ENCODE measurements around the gene ACTL8.

ACTL8 gene

GRCh38 chr1:17851056-17851455 lies 95.9 kb downstream of the ACTL8 start:
- DNase-seq: no peak

- no peak for DNase-seq
These were observed 97.2 kb downstream of the ACTL8 start for GRCh38 chr1:17852383-17852782.

- DNase-seq: no peak
These were observed 98.3 kb downstream of the ACTL8 start for GRCh38 chr1:17853241-17853935.

- DNase-seq: no peak
These were observed 101.5 kb downstream of the ACTL8 start for GRCh38 chr1:17856496-17857108.

GRCh38 chr1:17857109-17857499 lies 102.0 kb downstream of the ACTL8 start:
- no peak for DNase-seq

GRCh38 chr1:17857996-17858395 lies 102.9 kb downstream of the ACTL8 start:
- DNase-seq: no peak

- no peak for DNase-seq
These were observed 105.7 kb downstream of the ACTL8 start for GRCh38 chr1:17860812-17861211.

GRCh38 chr1:17861685-17862084 lies 106.6 kb downstream of the ACTL8 start:
- no peak for DNase-seq

GRCh38 chr1:17862121-17862520 lies 107.0 kb downstream of the ACTL8 start:
- no peak for DNase-seq

GRCh38 chr1:17865912-17866739 lies 111.0 kb downstream of the ACTL8 start:
- no peak for DNase-seq

GRCh38 chr1:17866740-17867029 lies 111.6 kb downstream of the ACTL8 start:
- no peak for DNase-seq

- DNase-seq: no peak
These were observed 112.3 kb downstream of the ACTL8 start for GRCh38 chr1:17867470-17867869.

GRCh38 chr1:17869815-17870214 lies 114.7 kb downstream of the ACTL8 start:
- DNase-seq: no peak

- DNase-seq: no peak
These were observed 115.5 kb downstream of the ACTL8 start for GRCh38 chr1:17870679-17871078.

- no peak for DNase-seq
These were observed 118.0 kb downstream of the ACTL8 start for GRCh38 chr1:17873007-17873675.

- DNase-seq: no peak
These were observed 119.1 kb downstream of the ACTL8 start for GRCh38 chr1:17874231-17874630.

GRCh38 chr1:17874710-17875109 lies 119.6 kb downstream of the ACTL8 start:
- DNase-seq: no peak

- DNase-seq: no peak
These were observed 120.2 kb downstream of the ACTL8 start for GRCh38 chr1:17875171-17875881.

- no peak for DNase-seq
These were observed 120.7 kb downstream of the ACTL8 start for GRCh38 chr1:17875882-17876280.
